Activated B cell treated with CpG ODN at 0.5 μM for 24 hours (primary cell): ENCODE results near the gene ZNF23. TPM values are rescaled to one million over a fixed set of nuclear protein-coding genes. Genes with fewer than 3 reads are reported as not detected.

Experiments used
- ATAC-seq: fragments of 200-7000 bp; cut with Tn5 transposase; one replicate; pipeline ENCODE4 v1.10.0; 2021; ENCODE audit warnings: low read depth, mild to moderate bottlenecking, moderate library complexity
- CTCF ChIA-PET: fragments of 350-600 bp; sonication (Branson Sonifier 250); formaldehyde crosslinking; loops from one replicate; lab custom pipeline; 2021; ENCODE audit warnings: antibody characterized with exemption; lab: Charles Lee
- POLR2A ChIA-PET: fragments of 350-600 bp; sonication (Branson Sonifier 250); formaldehyde crosslinking; loops from one replicate; lab custom pipeline; 2021; ENCODE audit warnings: antibody characterized with exemption; lab: Charles Lee
- DNase-seq: peaks from one replicate; pipeline ENCODE4 v3.0.0; 2022
- H3K27ac Mint-ChIP-seq: one replicate; pipeline ENCODE4 v1.8.0; 2020; ENCODE audit warnings: mixed read lengths
- H3K27me3 Mint-ChIP-seq: one replicate; pipeline ENCODE4 v1.8.0; 2021; ENCODE audit warnings: mixed read lengths
- H3K36me3 Mint-ChIP-seq: one replicate; pipeline ENCODE4 v1.8.0; 2021; ENCODE audit warnings: low read depth, mixed read lengths
- H3K4me1 Mint-ChIP-seq: one replicate; pipeline ENCODE4 v1.8.0; 2021; ENCODE audit warnings: mixed read lengths
- H3K4me3 Mint-ChIP-seq: one replicate; pipeline ENCODE4 v1.8.0; 2020; ENCODE audit warnings: mild to moderate bottlenecking, mixed read lengths
- H3K9me3 Mint-ChIP-seq: one replicate; pipeline ENCODE4 v1.8.0; 2020; ENCODE audit warnings: mixed read lengths
- intact Hi-C: fragments of 100-400 bp; cut with micrococcal nuclease; formaldehyde crosslinking; loops from one replicate; pipeline ENCODE4 v1.15.1; 2024
- total RNA-seq: library from RNA; stranded (reverse); gene quantifications from 2 replicates; pipeline ENCODE4 v1.2.3, GENCODE V29; 2022
- TF ChIP-seq, protein P1 (sequence below): fragments of 200-600 bp; IDR thresholded peaks from one replicate; pipeline ENCODE4 v1.8.0; 2022; ENCODE audit warnings: antibody characterized with exemption, mild to moderate bottlenecking

Gene ZNF23
- total RNA-seq, 1 donor from 2014 or later: 13.3 TPM

- no peak for ATAC-seq
- H3K36me3 Mint-ChIP-seq: no peaks in the 10 kb centered on the region
- peaks cover 7% of the 10 kb centered on the region for H3K9me3 Mint-ChIP-seq
- intact Hi-C loops: no loop called here
- H3K27me3 Mint-ChIP-seq: peaks cover 40% of the 10 kb centered on the region
- POLR2A ChIA-PET: no interaction called here
- CTCF ChIA-PET: no interaction called here
- H3K27ac Mint-ChIP-seq: no peak overlapping the region
- no peak overlapping the region for H3K4me3 Mint-ChIP-seq
- H3K4me1 Mint-ChIP-seq: peaks cover 3% of the 10 kb centered on the region
- TF ChIP-seq, protein P1, sequence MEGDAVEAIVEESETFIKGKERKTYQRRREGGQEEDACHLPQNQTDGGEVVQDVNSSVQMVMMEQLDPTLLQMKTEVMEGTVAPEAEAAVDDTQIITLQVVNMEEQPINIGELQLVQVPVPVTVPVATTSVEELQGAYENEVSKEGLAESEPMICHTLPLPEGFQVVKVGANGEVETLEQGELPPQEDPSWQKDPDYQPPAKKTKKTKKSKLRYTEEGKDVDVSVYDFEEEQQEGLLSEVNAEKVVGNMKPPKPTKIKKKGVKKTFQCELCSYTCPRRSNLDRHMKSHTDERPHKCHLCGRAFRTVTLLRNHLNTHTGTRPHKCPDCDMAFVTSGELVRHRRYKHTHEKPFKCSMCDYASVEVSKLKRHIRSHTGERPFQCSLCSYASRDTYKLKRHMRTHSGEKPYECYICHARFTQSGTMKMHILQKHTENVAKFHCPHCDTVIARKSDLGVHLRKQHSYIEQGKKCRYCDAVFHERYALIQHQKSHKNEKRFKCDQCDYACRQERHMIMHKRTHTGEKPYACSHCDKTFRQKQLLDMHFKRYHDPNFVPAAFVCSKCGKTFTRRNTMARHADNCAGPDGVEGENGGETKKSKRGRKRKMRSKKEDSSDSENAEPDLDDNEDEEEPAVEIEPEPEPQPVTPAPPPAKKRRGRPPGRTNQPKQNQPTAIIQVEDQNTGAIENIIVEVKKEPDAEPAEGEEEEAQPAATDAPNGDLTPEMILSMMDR: no peak
- DNase-seq: no peak
Measured at GRCh38 chr16:71426880-71427615, 35.0 kb downstream of the ZNF23 start.

- ATAC-seq (peak; percentile 10), DNase-seq (no peak)
- TF ChIP-seq, protein P1: no peak
- ChIA-PET POLR2A (no interaction called here), CTCF (interaction anchor here (1.1 kb wide), 1 partner anchor 13 kb away, joined by 4 read pairs; no protein-coding TSS in a partner anchor)
- Mint-ChIP-seq H3K9me3 (peaks cover 7% of the 10 kb centered on the region), H3K27ac (no peak overlapping the region), H3K4me3 (no peak overlapping the region), H3K27me3 (peaks cover 34% of the 10 kb centered on the region), H3K4me1 (peaks cover 3% of the 10 kb centered on the region), H3K36me3 (no peaks in the 10 kb centered on the region)
- intact Hi-C loops: no loop called here
Measured at GRCh38 chr16:71426069-71426879, 35.8 kb downstream of the ZNF23 start.

DNA sequence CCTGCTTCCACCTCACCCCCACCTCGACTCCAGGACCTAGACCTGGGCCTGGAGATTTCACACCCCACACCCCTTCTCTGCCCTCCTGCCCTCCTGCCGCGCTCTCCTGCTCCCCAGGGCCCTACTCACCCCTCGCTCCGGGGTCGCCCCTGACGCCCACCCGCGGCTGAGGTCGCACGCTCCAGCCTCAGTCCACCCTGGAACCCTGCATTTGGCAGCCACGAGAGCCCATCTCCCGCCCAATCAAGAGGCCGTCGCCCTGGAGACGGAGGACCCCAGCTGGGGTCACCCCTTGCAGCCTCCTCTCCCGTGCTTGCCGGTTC, 36.3 kb downstream of the ZNF23 start:
- intact Hi-C loops: no loop called here
- CTCF ChIA-PET: interaction anchor here (1.1 kb wide), 1 partner anchor 13 kb away, joined by 4 read pairs; no protein-coding TSS in a partner anchor
- TF ChIP-seq, protein P1: no peak
- DNase-seq (no peak), ATAC-seq (no peak)
- POLR2A ChIA-PET: no interaction called here
- no peaks in the 10 kb centered on the region for H3K36me3 Mint-ChIP-seq
- H3K9me3 Mint-ChIP-seq: peaks cover 7% of the 10 kb centered on the region
- H3K27ac Mint-ChIP-seq: no peak overlapping the region
- H3K4me1 Mint-ChIP-seq: peaks cover 3% of the 10 kb centered on the region
- peaks cover 32% of the 10 kb centered on the region for H3K27me3 Mint-ChIP-seq
- H3K4me3 Mint-ChIP-seq: no peak overlapping the region

DNA sequence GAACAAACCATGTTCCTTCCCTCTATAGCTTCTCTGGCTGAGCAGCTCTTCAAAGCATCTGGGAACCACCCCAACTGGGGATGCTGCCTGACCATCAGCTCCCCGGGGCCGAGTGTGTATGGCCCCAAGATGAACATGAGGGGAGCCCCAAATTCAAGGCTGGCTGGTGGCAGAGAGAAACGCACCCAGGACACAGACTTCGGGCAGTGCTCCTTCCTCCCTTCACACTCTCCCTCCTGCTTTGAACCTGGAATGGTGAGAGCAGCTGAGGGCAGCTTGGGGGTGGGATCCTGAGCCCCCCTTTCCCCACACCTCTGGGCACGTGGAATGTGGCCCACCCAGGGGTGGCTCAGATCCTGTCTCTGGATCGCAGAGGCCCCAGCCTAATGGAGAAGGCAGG, 37.4 kb downstream of the ZNF23 start:
- Mint-ChIP-seq H3K9me3 (peaks cover 7% of the 10 kb centered on the region), H3K4me1 (peaks cover 3% of the 10 kb centered on the region), H3K4me3 (no peak overlapping the region), H3K27me3 (peaks cover 30% of the 10 kb centered on the region), H3K27ac (no peak overlapping the region), H3K36me3 (no peaks in the 10 kb centered on the region)
- ATAC-seq: no peak
- POLR2A ChIA-PET: no interaction called here
- CTCF ChIA-PET: no interaction called here
- TF ChIP-seq, protein P1: no peak
- no peak for DNase-seq
- intact Hi-C loops: no loop called here

GRCh38 chr16:71423865-71424264, 38.2 kb downstream of the ZNF23 start:
- TF ChIP-seq, protein P1: no peak
- H3K27ac Mint-ChIP-seq: no peak overlapping the region
- no peak for DNase-seq
- H3K4me1 Mint-ChIP-seq: peaks cover 3% of the 10 kb centered on the region
- CTCF ChIA-PET: no interaction called here
- H3K4me3 Mint-ChIP-seq: no peak overlapping the region
- intact Hi-C loops: no loop called here
- peaks cover 6% of the 10 kb centered on the region for H3K9me3 Mint-ChIP-seq
- POLR2A ChIA-PET: no interaction called here
- peaks cover 33% of the 10 kb centered on the region for H3K27me3 Mint-ChIP-seq
- no peaks in the 10 kb centered on the region for H3K36me3 Mint-ChIP-seq
- ATAC-seq: no peak
